Measurements from ENCODE around the gene UNCX.
A peak's percentile ranks its signal among the peaks of the same experiment; 100 is the strongest.

UNCX gene

DNA sequence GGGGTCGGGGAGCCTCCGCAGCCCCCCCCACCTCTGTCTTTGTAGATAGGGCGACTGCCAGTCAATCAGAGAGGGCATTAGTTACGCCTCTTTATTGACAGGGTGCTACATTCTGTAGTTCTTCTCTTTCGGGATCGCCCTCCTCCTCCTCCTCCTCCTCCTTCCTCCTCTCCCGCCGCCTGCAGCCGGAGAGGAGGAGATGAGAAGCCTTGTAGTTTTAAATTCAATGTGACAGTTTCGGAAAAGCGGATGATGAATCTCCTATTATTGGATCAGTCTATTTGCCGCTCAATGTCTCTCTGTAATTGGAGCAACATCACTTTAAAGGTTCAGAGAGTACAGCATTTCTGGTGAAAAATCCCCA, 587 bp upstream of the UNCX start:
- DNase-seq = peak in 1 of 14 donors; percentile 71

DNA sequence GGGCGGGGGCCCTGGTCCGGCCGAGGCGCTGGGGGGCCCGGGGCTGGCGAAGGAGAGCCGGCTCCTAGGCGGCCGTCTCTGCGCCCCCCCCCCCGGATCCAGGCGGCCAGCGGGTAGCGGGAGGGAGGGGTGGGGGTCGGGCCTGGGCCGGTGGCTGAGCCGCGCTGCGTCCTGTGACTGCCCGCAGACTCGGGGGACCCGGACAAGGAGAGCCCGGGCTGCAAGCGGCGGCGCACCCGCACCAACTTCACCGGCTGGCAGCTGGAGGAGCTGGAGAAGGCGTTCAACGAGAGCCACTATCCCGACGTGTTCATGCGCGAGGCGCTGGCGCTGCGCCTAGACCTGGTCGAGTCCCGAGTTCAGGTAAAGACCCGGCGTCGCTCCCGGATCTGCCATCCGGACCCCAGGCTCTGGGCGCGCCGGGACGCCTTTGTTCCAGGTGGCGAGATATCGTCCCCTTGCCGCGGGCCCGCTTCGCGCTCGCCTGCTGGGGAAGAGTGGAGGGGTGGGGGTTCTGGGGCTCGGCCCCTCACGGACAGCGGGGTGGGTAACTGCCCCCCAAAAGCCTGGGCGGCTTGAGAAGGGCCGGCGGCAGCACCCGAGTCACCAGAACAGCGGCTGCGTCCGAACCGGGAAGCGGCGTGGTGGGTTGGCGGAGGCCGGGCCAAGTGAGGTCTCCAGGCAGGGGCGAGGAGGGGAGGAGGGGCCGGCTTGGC, 819 bp downstream of the UNCX start:
- DNase-seq = peak in 1 of 14 donors; percentile 28

DNA sequence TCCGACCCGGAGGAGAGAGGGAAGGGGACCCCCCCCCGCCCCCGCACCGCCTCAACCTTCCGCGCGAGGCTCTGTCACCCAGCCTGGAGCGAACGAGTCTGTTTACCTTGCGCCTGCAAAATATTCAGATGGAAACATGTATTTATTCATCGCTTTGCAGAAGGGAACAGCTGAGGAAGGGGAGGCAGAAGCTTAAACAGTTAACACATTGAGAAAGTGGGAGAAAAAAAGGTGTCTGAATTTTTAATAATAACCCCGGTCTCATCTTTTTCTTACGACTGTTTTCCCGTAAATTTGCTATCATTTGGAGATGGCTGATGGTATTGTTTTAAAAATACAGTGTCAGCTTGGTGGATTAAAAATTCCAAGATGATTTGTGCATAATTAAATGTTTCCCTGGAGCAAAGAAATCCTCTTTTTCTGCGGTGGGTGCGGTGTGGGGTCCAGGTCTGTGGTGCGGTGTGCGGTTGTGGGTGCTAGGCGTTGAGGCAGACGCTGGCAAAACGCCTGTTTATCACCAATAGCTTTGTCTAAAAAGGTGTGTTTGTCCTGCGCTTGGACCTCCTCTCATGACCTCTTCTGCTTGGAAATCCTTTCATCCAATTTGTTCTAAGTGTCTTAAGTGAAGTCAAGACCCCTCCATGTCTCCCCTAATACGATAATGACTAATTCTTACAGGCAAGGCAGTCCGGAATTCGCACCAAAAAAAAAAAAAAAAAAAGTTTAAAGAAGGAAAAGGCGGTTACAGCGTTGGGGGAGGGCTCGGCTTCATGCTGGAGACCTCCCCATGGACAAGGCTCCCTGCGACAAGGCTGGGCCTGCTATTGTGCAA, 1.6 kb downstream of the UNCX start:
- DNase-seq = peak in 1 of 14 donors; percentile 49

DNA sequence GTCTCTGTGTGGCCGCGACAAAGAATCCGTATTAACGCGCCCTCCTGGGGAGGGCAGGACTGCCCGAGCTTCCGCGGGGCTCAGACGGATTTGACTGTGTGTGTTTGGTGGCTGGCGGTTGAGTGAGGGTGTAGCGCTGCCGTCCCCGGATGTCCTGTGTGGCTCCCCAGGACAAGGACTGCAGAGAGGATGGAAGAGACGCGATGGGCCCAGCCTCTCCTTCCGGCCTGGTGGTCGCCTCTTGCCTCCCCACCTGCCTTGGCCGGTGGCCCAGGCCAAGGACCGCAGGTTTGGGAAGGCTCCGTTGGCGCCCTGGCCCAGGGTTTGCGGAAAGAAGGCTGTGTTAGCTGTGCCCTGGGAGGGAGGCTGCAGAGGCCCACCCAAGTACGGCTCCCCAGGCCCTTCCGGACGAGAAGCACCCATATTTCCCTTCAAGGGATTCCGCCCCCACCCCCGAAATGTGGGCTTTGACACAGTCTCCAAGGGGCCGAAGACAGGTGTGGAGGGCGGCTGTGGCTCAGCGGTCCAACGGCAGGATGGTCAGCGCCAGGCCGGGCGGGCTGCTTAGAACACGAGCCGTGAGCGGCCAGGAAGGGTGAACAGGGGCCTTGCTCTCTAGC, 2.3 kb downstream of the UNCX start:
- DNase-seq = peak in 1 of 14 donors; percentile 67

DNA sequence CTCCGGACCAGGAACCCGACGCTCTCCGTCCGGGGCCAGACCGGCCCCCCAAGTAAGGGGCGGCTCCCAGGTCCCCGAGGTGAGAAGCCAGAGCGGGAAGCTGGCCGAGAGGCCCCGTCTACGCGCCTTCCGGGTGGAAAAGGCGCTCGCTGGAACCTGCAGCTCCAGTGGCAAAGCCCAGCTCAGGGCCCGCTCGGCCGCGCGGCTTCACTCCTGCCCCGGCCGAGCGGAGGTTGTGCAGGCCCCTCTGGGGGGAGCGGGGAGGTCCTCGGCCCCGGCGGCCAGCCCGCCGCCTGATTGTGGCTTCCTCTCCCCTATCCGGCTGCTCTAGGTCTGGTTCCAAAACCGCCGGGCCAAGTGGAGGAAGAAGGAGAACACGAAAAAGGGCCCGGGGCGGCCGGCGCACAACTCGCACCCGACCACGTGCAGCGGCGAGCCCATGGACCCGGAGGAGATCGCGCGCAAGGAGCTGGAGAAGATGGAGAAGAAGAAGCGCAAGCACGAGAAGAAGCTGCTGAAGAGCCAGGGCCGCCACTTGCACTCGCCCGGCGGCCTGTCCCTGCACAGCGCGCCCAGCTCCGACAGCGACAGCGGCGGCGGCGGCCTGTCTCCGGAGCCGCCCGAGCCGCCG, 2.9 kb downstream of the UNCX start:
- peak in 1 of 14 donors; percentile 64 for DNase-seq

DNA sequence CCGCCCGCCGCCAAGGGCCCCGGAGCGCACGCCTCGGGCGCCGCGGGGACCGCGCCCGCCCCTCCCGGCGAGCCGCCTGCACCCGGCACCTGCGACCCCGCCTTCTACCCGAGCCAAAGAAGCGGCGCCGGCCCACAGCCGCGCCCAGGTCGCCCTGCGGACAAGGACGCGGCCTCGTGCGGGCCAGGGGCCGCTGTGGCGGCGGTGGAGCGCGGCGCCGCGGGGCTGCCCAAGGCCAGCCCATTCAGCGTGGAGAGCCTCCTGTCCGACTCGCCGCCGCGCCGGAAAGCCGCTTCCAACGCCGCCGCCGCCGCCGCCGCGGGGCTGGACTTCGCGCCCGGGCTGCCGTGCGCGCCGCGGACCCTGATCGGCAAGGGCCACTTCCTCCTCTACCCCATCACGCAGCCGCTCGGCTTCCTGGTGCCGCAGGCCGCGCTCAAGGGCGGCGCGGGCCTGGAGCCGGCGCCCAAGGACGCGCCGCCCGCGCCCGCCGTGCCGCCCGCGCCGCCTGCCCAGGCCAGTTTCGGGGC, 3.5 kb downstream of the UNCX start:
- DNase-seq = no peak

DNA sequence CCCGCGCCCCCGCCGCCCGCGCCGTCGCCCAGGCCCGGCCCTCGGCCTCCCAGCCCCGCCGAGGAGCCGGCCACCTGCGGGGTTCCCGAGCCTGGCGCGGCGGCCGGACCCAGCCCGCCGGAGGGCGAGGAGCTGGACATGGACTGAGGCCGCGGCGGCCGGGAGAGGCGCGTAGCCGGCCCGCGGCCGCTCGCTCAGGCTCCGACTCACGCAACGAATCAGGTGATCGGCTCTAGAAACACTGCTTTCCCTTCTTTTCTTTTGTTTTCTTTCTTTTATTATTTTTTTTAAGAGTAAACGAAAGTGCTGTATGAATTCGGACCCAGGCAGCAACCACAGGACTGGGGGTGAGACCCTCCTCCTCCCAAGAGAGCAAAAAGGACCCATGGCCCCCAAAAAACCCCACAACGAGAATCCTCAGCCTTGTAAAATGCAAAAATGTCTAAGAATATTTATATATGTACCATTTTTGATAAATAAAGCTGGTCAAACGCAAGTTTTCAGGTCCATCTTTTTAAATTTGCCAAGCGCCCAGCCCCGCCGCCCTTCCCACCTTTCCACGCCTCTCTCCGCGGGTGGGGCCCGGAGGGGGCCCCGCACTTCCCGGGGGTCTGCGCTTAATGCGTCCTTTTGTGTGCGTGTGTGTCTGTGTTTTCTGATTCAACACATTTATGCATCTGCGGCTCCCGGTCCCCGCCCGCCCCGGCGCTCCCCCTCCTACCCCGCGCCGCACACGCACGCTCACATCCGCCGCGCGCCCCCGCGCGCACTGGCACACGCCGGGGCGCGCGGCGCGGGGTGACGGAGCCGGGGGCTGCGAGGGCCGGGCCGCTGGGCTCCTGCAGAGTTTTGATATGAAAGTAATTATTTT, 4.4 kb downstream of the UNCX start:
- DNase-seq = peak in 1 of 14 donors; percentile 42

DNA sequence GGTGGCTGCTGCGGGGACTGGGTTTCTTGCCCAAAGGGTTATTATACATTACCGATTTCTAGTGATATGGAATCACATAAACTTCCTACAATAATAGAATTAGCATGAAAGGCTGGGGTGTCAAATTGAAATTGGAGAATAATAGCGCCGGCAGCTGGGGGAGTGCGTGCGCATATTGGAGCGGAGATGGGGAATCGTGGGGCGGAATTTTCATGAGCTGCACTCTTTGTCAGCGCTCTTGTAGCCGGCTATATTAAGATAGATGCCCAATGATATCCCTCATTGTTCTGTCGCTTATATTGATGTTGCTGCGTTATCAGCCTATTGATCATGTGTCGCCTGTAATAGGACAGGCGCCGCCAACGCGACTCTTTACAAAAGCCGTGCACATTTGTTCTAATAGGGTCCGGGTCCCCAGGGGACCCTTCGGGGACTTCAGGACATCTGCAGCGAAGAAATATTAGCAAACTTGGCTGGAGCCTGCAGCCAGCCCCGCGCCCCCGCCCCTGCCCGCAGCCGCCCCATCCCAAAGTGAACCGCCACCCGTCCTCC, 5.1 kb downstream of the UNCX start:
- no peak for DNase-seq

DNA sequence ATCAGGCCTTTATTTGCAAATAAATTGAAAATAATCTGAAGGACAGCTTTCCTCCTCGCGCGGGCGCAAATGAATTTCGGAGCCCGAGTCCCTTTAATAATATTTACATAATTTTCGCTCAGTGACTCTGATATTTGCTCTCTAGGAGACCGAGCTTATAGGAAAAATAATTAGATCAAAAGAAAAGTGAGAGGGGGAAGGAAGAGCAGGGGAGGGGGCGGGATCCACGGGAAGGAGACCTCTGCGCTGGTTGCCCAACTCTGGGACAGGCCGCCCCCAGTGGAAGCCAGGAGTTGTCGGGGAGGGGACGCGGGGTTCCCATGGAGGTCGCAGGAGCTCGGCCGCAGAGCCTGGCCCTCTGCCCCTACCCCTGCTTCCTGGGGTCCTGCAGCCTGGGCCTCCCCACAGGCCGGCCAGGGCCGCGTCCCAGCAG, 5.8 kb downstream of the UNCX start:
- DNase-seq = peak in 1 of 14 donors; percentile 28

DNA sequence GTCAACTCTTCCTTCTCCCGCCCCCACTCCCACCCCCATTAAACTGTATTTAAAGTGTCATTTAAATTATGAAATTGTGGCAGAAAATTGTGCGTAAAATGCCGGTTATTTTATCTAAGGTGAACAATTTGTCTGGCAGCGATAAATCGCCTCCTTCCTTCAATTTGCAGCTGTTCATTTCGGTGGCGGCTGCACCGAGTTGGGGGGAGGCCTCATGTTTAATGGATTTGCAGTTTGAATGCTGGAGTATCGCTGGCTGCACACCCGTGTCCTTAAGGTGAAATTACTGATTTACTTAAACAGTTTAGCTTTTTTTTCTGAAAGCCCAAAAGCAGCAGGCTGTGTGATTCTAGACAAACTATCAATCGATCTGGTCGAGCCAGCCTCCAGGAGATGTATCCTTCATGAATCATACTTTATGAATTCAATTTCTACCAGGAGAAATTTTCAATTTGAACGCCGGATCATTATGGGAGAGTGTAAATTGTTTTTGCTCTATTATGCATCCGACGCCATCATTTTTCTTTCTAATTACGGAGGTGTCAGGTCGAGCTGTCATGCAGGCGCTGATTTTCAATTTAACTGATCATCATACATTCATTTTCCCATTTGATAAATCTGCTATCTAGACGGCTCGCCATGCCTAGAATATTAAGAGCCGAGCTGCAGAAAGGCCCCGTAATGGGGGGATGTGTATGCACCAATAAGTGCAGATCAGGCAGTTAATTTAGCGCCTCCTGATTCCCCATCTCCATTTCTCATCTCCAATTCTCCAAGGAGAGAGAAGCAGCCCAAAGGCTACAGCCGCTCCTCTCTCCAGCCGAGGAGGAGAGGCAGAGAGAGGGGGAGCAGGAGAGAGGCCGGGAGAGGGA, 6.5 kb downstream of the UNCX start:
- peak in 1 of 14 donors; percentile 50 for DNase-seq

DNA sequence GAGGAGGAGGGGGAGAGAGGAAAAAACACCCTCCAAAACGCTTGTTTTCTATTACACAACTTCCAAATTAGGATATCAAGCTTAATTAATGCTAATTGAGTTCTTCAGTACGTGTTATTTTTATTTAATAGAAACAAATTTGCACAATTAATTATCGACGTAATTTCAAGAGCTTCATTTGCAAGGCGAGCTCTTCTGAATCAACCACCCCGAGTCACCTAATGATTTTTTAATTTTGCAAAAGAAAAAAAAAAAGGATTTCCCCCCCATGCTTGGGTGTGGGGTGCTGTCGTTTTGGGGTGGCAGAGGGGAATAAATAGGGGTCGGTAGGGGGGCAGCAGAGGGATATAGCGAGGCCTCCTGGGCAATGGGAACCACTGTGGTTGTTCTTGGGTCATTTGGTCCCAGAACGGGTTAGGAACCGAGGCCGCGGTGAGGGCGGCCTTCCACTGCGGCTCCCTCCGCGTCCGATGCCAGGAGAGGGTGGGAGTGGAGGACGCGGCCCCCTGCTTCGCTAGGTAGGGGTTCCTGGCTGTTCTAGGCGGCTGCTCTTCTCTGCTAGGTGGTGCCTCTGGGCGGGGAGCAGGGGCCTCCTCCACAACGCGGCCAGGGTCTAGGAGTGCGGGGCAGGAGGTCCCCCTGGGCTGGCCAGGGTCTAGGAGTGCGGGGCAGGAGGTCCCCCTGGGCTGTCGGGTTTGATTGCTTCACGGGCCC, 7.3 kb downstream of the UNCX start:
- DNase-seq = peak in 1 of 14 donors; percentile 57

DNA sequence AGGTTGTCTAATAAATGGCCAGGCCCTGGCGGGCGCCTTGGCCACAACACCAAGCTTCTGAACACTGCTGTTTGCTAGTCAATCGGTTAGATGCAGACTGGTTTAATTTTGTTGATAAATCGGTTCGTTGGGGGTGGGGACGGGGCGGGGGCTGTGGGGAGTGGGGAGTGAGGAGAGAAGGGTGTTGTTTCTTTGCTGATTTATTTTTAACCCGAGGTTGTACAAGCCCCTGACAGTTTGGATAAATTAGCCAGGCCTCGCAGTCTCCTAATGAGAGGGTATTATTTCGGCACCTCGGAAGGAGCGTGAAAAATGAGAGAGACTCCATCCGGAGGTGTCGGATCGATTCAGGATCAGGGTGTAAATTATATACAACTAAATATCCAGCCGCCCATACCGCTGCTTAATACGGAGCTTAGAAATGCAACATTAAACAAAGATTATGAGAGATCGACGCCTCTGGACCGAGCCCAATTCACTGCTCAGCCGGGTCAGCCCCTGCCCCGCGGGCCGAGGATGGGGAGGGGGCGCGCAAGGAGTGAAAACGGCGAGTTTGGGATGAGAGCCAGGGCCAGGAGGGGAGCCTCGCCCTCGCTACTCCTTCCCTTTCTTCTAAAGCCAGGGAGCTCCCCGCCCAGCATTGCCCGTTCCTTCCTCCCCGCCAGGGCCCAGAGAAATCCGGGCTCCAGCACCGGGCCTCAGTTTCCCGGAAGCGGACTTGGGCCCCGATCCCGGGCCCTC, 8.0 kb downstream of the UNCX start:
- peak in 1 of 14 donors; percentile 67 for DNase-seq

DNA sequence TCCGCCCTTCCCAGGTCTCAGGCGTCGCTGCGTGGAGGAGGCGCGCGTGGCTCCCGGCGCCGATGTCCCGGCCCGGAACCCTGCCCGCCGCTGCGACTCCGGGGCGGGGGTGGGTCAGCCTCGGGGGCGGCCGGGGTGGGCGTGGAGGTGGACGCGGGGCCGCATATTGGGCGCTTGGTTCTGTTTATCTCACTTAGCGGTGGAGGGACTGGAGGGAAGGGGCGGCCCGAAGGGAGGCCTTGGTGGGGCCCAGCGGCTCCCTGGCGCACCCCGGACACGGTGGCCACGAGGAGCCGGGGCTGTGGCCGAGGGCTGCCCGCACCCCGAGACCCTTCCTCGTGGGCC, 8.6 kb downstream of the UNCX start:
- peak in 1 of 14 donors; percentile 48 for DNase-seq

DNA sequence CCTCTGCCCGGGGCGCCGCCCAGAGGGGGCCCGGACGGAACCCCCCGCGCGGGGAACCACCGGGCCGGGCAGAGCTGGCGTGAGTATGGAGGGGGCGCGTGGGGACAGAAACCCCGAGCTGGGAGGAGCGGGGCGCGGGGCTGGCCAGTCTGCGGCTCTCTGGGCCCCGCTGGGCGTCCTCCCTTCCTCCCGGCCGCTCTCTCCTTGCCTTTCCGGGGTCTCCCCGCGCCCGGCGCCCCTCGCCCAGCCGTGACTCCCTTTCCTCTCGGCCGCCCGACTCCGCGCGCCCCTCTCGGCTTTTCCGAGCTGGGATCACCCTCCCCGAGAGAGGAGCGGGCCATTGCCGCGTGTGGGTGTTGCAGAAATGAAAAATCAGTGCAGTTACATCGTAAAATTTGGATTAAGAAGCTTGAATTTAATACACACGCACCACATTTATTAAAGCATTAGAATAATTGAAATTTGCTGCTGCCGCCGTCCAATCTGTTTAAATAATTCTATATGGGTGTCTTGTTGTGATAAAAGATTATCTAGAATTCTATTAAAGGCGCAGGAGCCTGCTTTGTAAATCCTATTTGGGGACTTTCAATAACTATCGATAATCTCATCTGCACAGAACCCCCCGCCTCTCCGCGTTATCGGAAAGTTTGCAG, 9.1 kb downstream of the UNCX start:
- DNase-seq = no peak

DNA sequence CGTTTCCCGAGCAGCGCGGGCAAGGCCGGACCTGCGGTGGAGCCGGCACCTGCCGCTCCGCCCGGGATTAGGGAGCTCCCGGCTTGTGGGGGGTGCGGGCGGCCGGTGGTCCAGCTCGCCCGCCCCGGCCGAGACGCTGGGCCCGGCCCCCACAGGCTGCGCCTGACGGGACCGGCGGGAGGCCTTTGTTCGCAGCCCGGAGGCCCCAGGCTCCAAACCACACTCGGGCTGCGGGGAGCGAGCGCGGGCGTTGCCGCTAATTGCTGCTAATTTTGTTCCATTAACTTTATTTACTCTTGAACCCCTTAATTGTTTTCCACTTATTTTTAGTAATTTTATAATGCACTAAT, 9.6 kb downstream of the UNCX start:
- DNase-seq = no peak

DNA sequence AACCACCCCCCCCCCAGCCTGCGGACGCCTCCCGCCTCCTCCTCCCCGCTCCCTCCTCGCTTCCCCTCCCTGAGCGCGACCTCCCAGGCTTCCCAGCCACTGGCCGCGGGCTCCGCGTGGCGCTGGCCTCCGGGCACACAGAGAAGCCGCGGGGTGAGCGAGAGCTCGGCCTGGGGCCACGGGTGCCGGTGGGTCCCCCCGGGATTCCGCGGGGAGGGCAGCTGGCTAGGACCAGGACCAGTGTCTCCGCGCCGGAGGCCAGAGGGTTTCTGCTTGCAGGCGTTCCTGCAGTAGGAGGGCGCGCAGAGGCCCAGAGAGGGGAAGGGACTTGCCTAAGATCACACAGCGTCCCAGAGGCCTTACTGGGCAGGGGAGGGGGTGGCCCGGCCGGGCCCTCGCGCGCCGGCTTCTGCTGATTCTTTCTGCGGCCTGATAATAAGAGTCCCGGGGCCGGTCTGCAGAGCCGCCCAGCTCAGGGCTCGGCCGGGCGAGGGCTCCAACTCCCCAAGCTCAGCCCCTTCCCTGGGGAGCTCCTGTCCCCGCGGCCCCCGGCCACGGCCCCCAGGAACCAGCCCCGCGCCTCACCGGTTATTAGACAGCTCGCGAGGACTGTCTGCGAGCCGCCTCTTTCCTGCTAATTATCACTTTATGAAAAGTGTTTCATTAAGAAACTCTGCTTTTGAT, 10.1 kb downstream of the UNCX start:
- peak in 1 of 14 donors; percentile 58 for DNase-seq

DNA sequence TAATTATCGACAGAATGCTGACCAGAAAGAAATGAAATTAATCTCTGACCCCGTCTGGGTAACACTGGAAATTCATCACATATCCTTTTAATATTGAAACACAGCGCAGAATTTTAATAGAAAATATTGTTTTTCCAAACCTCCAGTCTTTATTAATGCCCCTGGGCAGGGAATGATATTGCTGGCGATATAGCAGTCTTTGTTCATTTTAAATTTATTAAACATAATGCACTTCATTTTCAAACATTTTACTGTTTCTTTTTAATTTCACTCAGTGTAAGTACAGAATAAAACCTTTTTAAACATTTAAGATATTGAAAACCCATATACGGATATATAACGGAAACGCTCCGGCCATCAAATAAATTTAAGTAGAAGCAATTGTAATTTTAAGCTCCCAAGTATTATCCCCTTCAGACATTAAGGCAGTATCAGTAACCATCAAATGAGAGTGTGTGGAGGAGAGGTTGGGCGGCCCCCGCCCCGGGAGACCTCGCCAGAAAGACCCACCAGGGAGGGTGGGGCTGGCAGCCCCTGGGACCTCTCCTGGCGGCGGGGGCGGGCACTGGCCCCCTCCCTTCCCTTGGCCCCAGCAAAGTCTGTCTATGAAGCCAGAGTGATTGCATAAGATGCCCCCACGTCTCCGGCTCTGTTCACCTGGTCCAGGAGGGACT, 10.8 kb downstream of the UNCX start:
- DNase-seq = no peak

All from C1 segment of cervical spinal cord (tissue), 14 donors.